ENCODE measurements around the gene PTH1R.

PTH1R gene

DNA sequence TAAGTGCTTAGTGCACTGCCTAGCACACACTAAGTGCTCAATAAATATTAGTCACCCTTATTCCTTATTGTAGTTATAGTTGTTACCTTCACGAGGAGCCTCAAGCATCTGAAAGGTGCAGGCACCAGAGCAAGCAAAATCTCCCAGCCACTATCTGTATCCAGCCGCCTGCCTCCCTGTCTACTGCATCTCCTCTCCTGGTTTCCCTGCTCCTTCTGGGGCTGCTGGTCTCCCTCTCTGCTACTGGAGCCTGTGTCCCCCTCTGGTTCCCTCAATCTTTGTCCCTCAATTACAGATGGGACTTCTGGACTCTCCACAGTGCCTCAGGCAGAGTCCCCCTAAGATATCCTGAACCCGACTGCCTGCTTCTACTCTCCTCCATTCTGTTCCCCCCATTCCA, 33.1 kb upstream of the PTH1R start:
- no peak overlapping the region for H3K27ac ChIP-seq (ENCODE audit: low read depth, low read length)
- H3K36me3 ChIP-seq (ENCODE audit: insufficient read depth, low read length) = no peaks in the 10 kb centered on the region

GRCh38 chr3:46844881-46845312, 32.6 kb upstream of the PTH1R start:
- peaks cover 11% of the 10 kb centered on the region for H3K4me1 ChIP-seq (ENCODE audit: insufficient read depth, low read length)
- peak overlapping the region; percentile 31 to 71 for H3K4me3 ChIP-seq (ENCODE audit: low read depth in 1 of 2, low read length in 2 of 2)
- no peaks in the 10 kb centered on the region for H3K9me3 ChIP-seq (ENCODE audit: low read length)
- H3K27me3 ChIP-seq (ENCODE audit: control insufficient read depth in 1 of 2, insufficient read depth in 2 of 2, low read length in 2 of 2) = no peaks in the 10 kb centered on the region
- H3K9ac ChIP-seq (ENCODE audit: low read length) = peak overlapping the region; percentile 45
- H3K36me3 ChIP-seq (ENCODE audit: insufficient read depth, low read length) = no peaks in the 10 kb centered on the region
- H3K27ac ChIP-seq (ENCODE audit: low read depth, low read length) = peak overlapping the region; percentile 76

More for the DNA sequence above, 33.1 kb upstream of the PTH1R start:
- Histone ChIP-seq H3K9me3 (ENCODE audit: low read length) (no peaks in the 10 kb centered on the region), H3K4me1 (ENCODE audit: insufficient read depth, low read length) (peaks cover 11% of the 10 kb centered on the region), H3K9ac (ENCODE audit: low read length) (no peak overlapping the region), H3K27me3 (ENCODE audit: control insufficient read depth in 1 of 2, insufficient read depth in 2 of 2, low read length in 2 of 2) (no peaks in the 10 kb centered on the region), H3K4me3 (ENCODE audit: low read depth in 1 of 2, low read length in 2 of 2) (no peak overlapping the region)

- Histone ChIP-seq H3K27me3 (ENCODE audit: control insufficient read depth in 1 of 2, insufficient read depth in 2 of 2, low read length in 2 of 2) (no peaks in the 10 kb centered on the region), H3K27ac (ENCODE audit: low read depth, low read length) (peak overlapping the region; percentile 76), H3K9ac (ENCODE audit: low read length) (peak overlapping the region; percentile 45), H3K4me1 (ENCODE audit: insufficient read depth, low read length) (peaks cover 11% of the 10 kb centered on the region), H3K9me3 (ENCODE audit: low read length) (no peaks in the 10 kb centered on the region), H3K4me3 (ENCODE audit: low read depth in 1 of 2, low read length in 2 of 2) (peak overlapping the region; percentile 31 to 71), H3K36me3 (ENCODE audit: insufficient read depth, low read length) (no peaks in the 10 kb centered on the region)
Measured at GRCh38 chr3:46845397-46845859, 32.1 kb upstream of the PTH1R start.

DNA sequence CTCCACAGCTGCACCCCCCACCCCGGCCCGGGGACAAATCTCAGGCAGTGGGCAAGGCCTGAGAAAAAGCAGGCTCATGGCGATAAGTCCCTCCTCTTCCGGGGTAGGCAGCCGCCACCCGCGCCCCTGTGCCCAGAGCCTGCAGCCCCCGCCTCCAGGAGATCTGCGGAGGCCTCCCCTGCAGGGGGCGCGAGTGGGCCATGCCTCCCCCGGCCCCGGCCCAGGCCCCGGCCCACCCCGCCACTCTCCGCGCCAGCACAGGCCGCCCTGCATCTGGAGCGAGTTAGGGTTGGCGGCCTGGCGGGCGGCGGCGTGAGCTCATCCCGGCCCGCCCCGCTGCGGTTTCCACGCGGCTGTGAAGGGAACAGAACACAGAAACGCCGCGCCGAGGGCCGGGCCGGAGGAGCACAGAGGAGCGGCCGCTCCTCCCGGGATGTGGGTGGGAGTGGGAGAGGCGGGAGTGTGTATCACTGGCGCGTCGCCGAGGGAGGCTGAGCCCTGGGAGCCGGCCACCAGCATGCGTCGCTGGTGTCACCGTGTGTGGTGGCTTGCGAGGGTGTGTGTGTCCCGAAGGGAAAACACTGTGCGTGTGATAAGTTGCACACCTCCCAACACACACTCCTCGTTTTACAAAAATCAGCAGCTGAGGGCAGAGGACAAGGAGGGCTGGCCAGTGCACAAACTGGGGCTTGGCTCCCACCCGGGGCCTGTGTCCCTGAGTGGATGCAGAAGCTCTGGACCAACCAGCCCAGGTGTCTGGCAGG, 31.5 kb upstream of the PTH1R start:
- no peaks in the 10 kb centered on the region for H3K9me3 ChIP-seq (ENCODE audit: low read length)

GRCh38 chr3:46846624-46847542, 30.6 kb upstream of the PTH1R start:
- Histone ChIP-seq H3K9ac (ENCODE audit: low read length) (peak overlapping the region; percentile 11), H3K27ac (ENCODE audit: low read depth, low read length) (peak overlapping the region; percentile 76), H3K9me3 (ENCODE audit: low read length) (no peaks in the 10 kb centered on the region), H3K4me1 (ENCODE audit: insufficient read depth, low read length) (peaks cover 11% of the 10 kb centered on the region), H3K36me3 (ENCODE audit: insufficient read depth, low read length) (no peaks in the 10 kb centered on the region), H3K27me3 (ENCODE audit: control insufficient read depth in 1 of 2, insufficient read depth in 2 of 2, low read length in 2 of 2) (no peaks in the 10 kb centered on the region), H3K4me3 (ENCODE audit: low read depth in 1 of 2, low read length in 2 of 2) (peak overlapping the region in 1 of 2 donors; percentile 51)

More for the DNA sequence above, 31.5 kb upstream of the PTH1R start:
- Histone ChIP-seq H3K4me1 (ENCODE audit: insufficient read depth, low read length) (peaks cover 11% of the 10 kb centered on the region), H3K4me3 (ENCODE audit: low read depth in 1 of 2, low read length in 2 of 2) (peak overlapping the region; percentile 31 to 71), H3K27me3 (ENCODE audit: control insufficient read depth in 1 of 2, insufficient read depth in 2 of 2, low read length in 2 of 2) (no peaks in the 10 kb centered on the region), H3K9ac (ENCODE audit: low read length) (peak overlapping the region; percentile 45), H3K36me3 (ENCODE audit: insufficient read depth, low read length) (no peaks in the 10 kb centered on the region), H3K27ac (ENCODE audit: low read depth, low read length) (peak overlapping the region; percentile 76)

- Histone ChIP-seq H3K4me3 (ENCODE audit: low read depth in 1 of 2, low read length in 2 of 2) (no peak overlapping the region), H3K4me1 (ENCODE audit: insufficient read depth, low read length) (peaks cover 11% of the 10 kb centered on the region), H3K36me3 (ENCODE audit: insufficient read depth, low read length) (no peaks in the 10 kb centered on the region), H3K9me3 (ENCODE audit: low read length) (no peaks in the 10 kb centered on the region), H3K9ac (ENCODE audit: low read length) (no peak overlapping the region), H3K27ac (ENCODE audit: low read depth, low read length) (no peak overlapping the region), H3K27me3 (ENCODE audit: control insufficient read depth in 1 of 2, insufficient read depth in 2 of 2, low read length in 2 of 2) (no peaks in the 10 kb centered on the region)
Measured at GRCh38 chr3:46847744-46848143, 29.8 kb upstream of the PTH1R start.

GRCh38 chr3:46848271-46849044, 29.1 kb upstream of the PTH1R start:
- Histone ChIP-seq H3K36me3 (ENCODE audit: insufficient read depth, low read length) (no peaks in the 10 kb centered on the region), H3K27ac (ENCODE audit: low read depth, low read length) (no peak overlapping the region), H3K4me3 (ENCODE audit: low read depth in 1 of 2, low read length in 2 of 2) (no peak overlapping the region), H3K9me3 (ENCODE audit: low read length) (no peaks in the 10 kb centered on the region), H3K9ac (ENCODE audit: low read length) (no peak overlapping the region), H3K4me1 (ENCODE audit: insufficient read depth, low read length) (peaks cover 11% of the 10 kb centered on the region), H3K27me3 (ENCODE audit: control insufficient read depth in 1 of 2, insufficient read depth in 2 of 2, low read length in 2 of 2) (no peaks in the 10 kb centered on the region)

- no peaks in the 10 kb centered on the region for H3K9me3 ChIP-seq (ENCODE audit: low read length)
- no peaks in the 10 kb centered on the region for H3K36me3 ChIP-seq (ENCODE audit: insufficient read depth, low read length)
- no peak overlapping the region for H3K27ac ChIP-seq (ENCODE audit: low read depth, low read length)
- H3K4me1 ChIP-seq (ENCODE audit: insufficient read depth, low read length) = peaks cover 11% of the 10 kb centered on the region
- H3K4me3 ChIP-seq (ENCODE audit: low read depth in 1 of 2, low read length in 2 of 2) = no peak overlapping the region
- H3K27me3 ChIP-seq (ENCODE audit: control insufficient read depth in 1 of 2, insufficient read depth in 2 of 2, low read length in 2 of 2) = no peaks in the 10 kb centered on the region
- H3K9ac ChIP-seq (ENCODE audit: low read length) = no peak overlapping the region
Measured at GRCh38 chr3:46849045-46849631, 28.4 kb upstream of the PTH1R start.

DNA sequence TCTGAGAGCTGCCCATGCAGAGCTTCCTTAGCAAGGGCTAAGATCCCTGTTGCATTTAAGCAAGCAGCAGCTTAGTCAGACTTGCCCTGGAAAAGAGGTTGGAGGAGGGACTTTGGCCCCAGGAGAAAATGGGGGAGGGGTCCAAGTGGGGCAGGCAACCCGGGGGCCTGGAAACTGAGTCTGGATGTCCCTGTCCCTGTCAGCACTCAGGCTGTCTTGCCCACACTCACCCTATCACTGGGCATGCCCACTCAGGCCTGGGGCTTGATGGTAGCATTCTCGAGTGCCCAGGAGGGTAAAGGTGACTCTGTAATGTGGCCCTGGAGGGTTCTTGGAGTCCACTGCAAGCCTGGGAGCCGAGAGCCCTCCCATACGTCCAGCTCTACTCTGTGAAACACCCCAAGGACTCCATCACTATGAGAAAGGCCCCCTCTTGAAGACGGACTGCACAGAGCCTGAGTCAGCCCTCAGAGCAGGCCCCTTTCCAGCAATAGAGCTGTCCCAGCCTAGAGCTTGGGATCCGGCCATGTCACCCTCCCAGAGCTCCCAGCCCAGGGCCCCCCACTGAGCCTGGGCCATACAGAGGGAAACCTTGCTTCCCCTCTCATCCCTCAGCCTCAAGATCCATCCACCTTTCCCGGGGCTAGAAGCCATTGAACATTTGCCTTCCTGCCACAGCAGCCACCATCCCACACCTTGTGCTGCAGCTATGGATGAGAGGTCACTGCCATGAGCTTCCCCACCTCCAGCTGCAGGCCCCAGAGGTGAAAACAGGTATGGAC, 27.6 kb upstream of the PTH1R start:
- Histone ChIP-seq H3K4me1 (ENCODE audit: insufficient read depth, low read length) (peaks cover 11% of the 10 kb centered on the region), H3K9ac (ENCODE audit: low read length) (no peak overlapping the region), H3K9me3 (ENCODE audit: low read length) (no peaks in the 10 kb centered on the region), H3K27ac (ENCODE audit: low read depth, low read length) (no peak overlapping the region), H3K27me3 (ENCODE audit: control insufficient read depth in 1 of 2, insufficient read depth in 2 of 2, low read length in 2 of 2) (no peaks in the 10 kb centered on the region), H3K4me3 (ENCODE audit: low read depth in 1 of 2, low read length in 2 of 2) (no peak overlapping the region), H3K36me3 (ENCODE audit: insufficient read depth, low read length) (no peaks in the 10 kb centered on the region)

- no peaks in the 10 kb centered on the region for H3K9me3 ChIP-seq (ENCODE audit: low read length)
- H3K36me3 ChIP-seq (ENCODE audit: insufficient read depth, low read length) = no peaks in the 10 kb centered on the region
- H3K27me3 ChIP-seq (ENCODE audit: control insufficient read depth in 1 of 2, insufficient read depth in 2 of 2, low read length in 2 of 2) = no peaks in the 10 kb centered on the region
- no peak overlapping the region for H3K4me3 ChIP-seq (ENCODE audit: low read depth in 1 of 2, low read length in 2 of 2)
- H3K9ac ChIP-seq (ENCODE audit: low read length) = no peak overlapping the region
- H3K4me1 ChIP-seq (ENCODE audit: insufficient read depth, low read length) = peaks cover 7% of the 10 kb centered on the region
- H3K27ac ChIP-seq (ENCODE audit: low read depth, low read length) = no peak overlapping the region
Measured at GRCh38 chr3:46850468-46850779, 27.1 kb upstream of the PTH1R start.

Measured in muscle layer of colon (tissue), 2 donors.